GM12874 (cell line): Measurements from ENCODE around the gene MREG.

Experiments used
- CTCF ChIP-seq: IDR thresholded peaks from 2 replicates; pipeline ENCODE4 v1.5.1; 2011; ENCODE audit warnings: low read depth, mild to moderate bottlenecking, control low read depth, low read length, moderate library complexity; ENCODE audit not compliant: insufficient read depth

Gene MREG

DNA sequence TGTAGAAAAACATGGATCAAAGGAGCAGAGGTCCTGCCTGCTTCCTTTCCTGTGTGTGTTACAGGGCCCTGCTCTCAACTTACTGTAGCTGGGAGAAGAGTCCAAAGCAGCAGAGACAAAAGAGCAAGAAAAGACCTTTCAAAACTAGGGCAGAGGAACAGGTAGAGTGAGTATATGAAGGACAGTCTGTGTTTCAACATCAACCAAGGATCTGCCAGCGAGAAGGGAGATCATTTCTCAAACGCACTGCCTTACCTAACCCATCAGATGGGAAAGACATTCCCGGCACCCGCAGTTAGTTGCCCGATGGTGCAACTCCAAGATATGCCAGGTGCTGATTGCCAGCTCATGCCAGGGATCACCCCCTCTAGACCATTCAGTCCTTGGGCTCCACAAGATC lies 41.7 kb downstream of the MREG start:
- TF ChIP-seq CTCF, result no peak

- no peak for TF ChIP-seq CTCF
Measured at GRCh38 chr2:215970425-215970824, 42.9 kb downstream of the MREG start.

GRCh38 chr2:215969131-215969841 lies 44.1 kb downstream of the MREG start:
- no peak for TF ChIP-seq CTCF

DNA sequence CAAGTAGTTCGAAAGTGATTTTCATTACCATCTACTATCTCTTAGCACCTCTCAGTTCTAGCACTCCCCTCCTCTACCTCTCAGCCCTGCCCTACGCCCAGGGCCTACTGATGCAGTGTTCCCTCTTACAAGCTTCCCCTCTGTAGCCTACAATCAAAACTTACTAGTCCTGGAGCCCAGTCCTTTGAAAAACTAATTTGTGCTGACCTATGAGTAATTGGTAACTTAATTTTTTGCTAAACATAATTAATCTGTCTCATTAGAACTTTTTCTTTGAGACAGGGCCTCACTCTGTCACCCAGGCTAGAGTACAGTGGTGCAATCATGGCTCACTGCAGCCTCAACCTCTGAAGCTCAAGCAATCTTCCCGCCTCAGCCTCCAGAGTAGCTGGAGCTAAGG lies 44.9 kb downstream of the MREG start:
- TF ChIP-seq CTCF, result no peak

DNA sequence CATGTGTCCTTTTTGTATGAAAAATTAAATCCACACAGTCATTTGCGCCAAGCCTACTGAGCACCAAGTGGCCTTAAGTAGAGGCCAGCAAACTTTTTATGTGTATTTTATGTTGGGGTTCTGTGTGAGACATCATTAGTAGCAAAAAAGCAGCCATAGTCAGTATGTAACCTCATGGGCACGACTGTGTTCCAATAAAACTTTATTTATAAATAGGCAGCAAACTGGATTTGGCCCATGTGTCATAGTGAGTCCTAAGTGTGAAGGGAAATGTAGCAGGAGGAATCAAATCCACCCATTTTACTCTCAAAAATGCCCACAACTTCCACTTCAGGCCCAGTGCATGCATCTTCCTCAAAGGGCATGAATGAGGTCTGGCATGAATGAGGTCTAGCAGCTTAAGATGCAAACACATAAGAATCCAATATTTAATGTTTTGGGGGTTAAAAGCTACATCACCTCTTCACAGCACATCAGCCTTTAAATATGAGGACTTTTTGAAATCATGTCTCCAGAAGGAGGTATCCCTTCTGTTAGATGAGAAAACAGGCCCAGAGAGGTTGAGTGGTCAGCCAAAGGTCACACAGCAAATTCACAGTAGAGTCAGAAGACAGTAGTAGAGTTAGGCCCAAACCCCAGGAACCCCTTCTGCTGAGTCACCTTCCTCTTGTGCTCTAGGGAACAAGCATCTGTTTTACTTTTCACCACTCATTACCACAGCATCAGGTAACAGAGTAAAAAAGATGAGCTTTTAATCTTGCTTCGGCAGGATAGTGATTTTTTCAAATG lies 45.6 kb downstream of the MREG start:
- TF ChIP-seq CTCF, result no peak

DNA sequence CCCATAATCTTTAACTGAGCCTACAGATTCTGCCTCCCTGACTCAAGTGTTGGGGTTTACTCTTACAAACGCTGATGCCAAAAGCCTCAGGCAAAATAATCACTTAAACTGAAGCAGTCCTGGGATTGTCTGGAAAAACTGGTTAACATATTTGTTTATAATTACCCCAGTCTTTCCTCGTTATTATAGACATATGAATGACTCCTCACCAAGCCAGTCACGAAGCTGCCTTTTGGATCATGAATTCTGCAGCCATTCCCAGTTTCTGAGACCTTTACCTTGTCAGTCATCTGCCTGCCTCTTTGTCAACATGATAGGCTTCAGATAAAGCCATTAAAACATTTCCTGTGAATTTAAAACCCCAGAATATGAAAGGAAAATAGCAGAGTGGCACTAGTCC lies 46.4 kb downstream of the MREG start:
- TF ChIP-seq CTCF, result no peak

DNA sequence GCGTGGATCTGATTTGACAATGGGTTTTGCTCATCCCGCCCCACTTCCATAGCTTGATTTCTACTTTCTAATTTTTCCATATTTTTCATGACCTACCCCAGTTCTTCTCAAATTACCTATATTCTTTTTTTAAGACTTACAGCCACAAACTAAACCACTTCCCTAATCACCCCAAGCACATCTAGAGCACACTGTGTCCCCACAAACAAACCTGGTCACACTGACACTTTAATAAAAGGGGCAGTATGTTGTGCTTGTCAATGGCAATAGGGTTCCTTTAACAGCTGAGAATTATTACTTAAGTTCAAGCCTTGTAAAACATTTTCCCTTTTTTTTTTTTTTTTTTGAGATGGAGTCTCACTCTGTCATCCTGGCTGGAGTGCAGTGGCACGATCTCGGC lies 47.1 kb downstream of the MREG start:
- TF ChIP-seq CTCF, result no peak
